NCI-H774 (cell line): Measurements from ENCODE around the gene NCSTN.

Source experiments
- DNase-seq: peaks from one replicate; lab custom pipeline; 2025; lab: John Stamatoyannopoulos, UW

Gene NCSTN

GRCh38 chr1:160342953-160343869, at the start of gene NCSTN, which contains the start of gene COPA:
Gene NCSTN (plus strand): TSS chr1:160343383. CDS start chr1:160343397, 14 bp downstream.
Gene COPA (minus strand): TSS chr1:160343250. CDS start chr1:160343170, 80 bp downstream.
- DNase-seq: peak; percentile 92

- DNase-seq: no peak
Measured at GRCh38 chr1:160296036-160296435, 47.1 kb upstream of the NCSTN start.

- DNase-seq: no peak
Measured at GRCh38 chr1:160300173-160300572, 43.0 kb upstream of the NCSTN start.

- no peak for DNase-seq
Measured at GRCh38 chr1:160307118-160307791, 35.9 kb upstream of the NCSTN start.

- no peak for DNase-seq
Measured at GRCh38 chr1:160308451-160309184, 34.6 kb upstream of the NCSTN start.

- no peak for DNase-seq
Measured at GRCh38 chr1:160309185-160309557, 34.0 kb upstream of the NCSTN start.

GRCh38 chr1:160309571-160309970, 33.6 kb upstream of the NCSTN start:
- no peak for DNase-seq

- no peak for DNase-seq
Measured at GRCh38 chr1:160315359-160315758, 27.8 kb upstream of the NCSTN start.

- DNase-seq: no peak
Measured at GRCh38 chr1:160322831-160323230, 20.4 kb upstream of the NCSTN start.

- peak; percentile 90 for DNase-seq
Measured at GRCh38 chr1:160325252-160325651, 17.9 kb upstream of the NCSTN start.

- DNase-seq: no peak
Measured at GRCh38 chr1:160326418-160326817, 16.8 kb upstream of the NCSTN start.

GRCh38 chr1:160328184-160328583, 15.0 kb upstream of the NCSTN start:
- no peak for DNase-seq

- DNase-seq: no peak
Measured at GRCh38 chr1:160330119-160330518, 13.1 kb upstream of the NCSTN start.

- DNase-seq: no peak
Measured at GRCh38 chr1:160332516-160332915, 10.7 kb upstream of the NCSTN start.

- no peak for DNase-seq
Measured at GRCh38 chr1:160338580-160338979, 4.6 kb upstream of the NCSTN start.

- no peak for DNase-seq
Measured at GRCh38 chr1:160340146-160340545, 3.0 kb upstream of the NCSTN start.

- DNase-seq: no peak
Measured at GRCh38 chr1:160340866-160341265, 2.3 kb upstream of the NCSTN start.

GRCh38 chr1:160342526-160342925, 657 bp upstream of the NCSTN start:
- DNase-seq: no peak

- DNase-seq: no peak
Measured at GRCh38 chr1:160344241-160344640, 1.1 kb downstream of the NCSTN start.

- no peak for DNase-seq
Measured at GRCh38 chr1:160344936-160345335, 1.8 kb downstream of the NCSTN start.

- no peak for DNase-seq
Measured at GRCh38 chr1:160346463-160346862, 3.3 kb downstream of the NCSTN start.

GRCh38 chr1:160346958-160347357, 3.8 kb downstream of the NCSTN start:
- DNase-seq: no peak
